ENCODE data around the gene CSNK1G1.

DNA sequence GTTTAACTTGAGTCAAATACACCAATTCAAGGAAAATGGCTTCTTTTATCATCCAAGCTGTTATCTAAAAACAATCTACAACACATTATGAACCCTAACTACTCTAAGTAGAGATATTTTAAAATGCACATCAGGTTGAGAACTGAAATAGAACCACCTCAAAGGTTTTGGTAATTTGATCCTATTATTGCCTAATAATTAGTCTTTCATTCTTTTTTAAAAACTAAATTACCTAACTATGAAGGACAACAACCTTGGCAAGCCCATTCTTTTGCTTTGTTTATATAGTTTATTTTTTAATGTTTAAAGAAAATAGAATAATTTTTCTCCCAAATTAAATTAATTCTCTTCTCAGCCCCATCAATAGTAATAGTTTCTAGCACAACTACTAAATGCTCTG, 132.1 kb downstream of the CSNK1G1 start:
- TF ChIP-seq POLR2A (IDR thresholded peaks at IDR 0.05; ENCODE audit: low read depth, low read length) (no peak), RAD21 (IDR thresholded peaks at IDR 0.05; ENCODE audit: low read length) (no peak), RFX5 (IDR thresholded peaks at IDR 0.05; ENCODE audit: low read depth, low read length) (no peak), SMC3 (IDR thresholded peaks at IDR 0.05; ENCODE audit: low read depth, low read length) (no peak), NFE2L2 (IDR thresholded peaks at IDR 0.05; ENCODE audit: low read depth, low read length) (no peak), MXI1 (IDR thresholded peaks at IDR 0.05; ENCODE audit: borderline replicate concordance, low read depth, low read length) (no peak)
- TF ChIP-seq, protein P1, sequence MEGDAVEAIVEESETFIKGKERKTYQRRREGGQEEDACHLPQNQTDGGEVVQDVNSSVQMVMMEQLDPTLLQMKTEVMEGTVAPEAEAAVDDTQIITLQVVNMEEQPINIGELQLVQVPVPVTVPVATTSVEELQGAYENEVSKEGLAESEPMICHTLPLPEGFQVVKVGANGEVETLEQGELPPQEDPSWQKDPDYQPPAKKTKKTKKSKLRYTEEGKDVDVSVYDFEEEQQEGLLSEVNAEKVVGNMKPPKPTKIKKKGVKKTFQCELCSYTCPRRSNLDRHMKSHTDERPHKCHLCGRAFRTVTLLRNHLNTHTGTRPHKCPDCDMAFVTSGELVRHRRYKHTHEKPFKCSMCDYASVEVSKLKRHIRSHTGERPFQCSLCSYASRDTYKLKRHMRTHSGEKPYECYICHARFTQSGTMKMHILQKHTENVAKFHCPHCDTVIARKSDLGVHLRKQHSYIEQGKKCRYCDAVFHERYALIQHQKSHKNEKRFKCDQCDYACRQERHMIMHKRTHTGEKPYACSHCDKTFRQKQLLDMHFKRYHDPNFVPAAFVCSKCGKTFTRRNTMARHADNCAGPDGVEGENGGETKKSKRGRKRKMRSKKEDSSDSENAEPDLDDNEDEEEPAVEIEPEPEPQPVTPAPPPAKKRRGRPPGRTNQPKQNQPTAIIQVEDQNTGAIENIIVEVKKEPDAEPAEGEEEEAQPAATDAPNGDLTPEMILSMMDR (conservative IDR thresholded peaks at IDR 0.05; ENCODE audit: low read depth, low read length): no peak
- TF ChIP-seq, protein P2, sequence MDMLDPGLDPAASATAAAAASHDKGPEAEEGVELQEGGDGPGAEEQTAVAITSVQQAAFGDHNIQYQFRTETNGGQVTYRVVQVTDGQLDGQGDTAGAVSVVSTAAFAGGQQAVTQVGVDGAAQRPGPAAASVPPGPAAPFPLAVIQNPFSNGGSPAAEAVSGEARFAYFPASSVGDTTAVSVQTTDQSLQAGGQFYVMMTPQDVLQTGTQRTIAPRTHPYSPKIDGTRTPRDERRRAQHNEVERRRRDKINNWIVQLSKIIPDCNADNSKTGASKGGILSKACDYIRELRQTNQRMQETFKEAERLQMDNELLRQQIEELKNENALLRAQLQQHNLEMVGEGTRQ (IDR thresholded peaks at IDR 0.05; ENCODE audit: low read depth, low read length): no peak
